NT2/D1 (cell line): Measurements from ENCODE around the gene HRH2.

Experiments used
- SUZ12 ChIP-seq: IDR thresholded peaks from 2 replicates; pipeline ENCODE4 v1.6.1; 2011; ENCODE audit not compliant: insufficient read length, insufficient read depth; ENCODE audit errors: extremely low read depth
- YY1 ChIP-seq: IDR thresholded peaks from 2 replicates; pipeline ENCODE4 v1.6.1; 2011; ENCODE audit not compliant: insufficient read length, insufficient read depth
- ZNF274 ChIP-seq: IDR thresholded peaks from 2 replicates; pipeline ENCODE4 v1.6.1; 2011; ENCODE audit warnings: mild to moderate bottlenecking, low read depth, low read length

- TF ChIP-seq YY1 (no peak), SUZ12 (no peak), ZNF274 (no peak)
Observed at GRCh38 chr5:175681968-175682340, 24.1 kb downstream of the HRH2 start.
